ENCODE results near the gene EMD. TPM values are rescaled to one million over a fixed set of nuclear protein-coding genes. Genes with fewer than 3 reads are reported as not detected.

The EMD gene
- total and polyA plus RNA-seq, 2 of the 13 experiments (the other 11 are each of a cell fraction or from before 2014, with no cell fraction given): 14.5 to 14.9 TPM

DNA sequence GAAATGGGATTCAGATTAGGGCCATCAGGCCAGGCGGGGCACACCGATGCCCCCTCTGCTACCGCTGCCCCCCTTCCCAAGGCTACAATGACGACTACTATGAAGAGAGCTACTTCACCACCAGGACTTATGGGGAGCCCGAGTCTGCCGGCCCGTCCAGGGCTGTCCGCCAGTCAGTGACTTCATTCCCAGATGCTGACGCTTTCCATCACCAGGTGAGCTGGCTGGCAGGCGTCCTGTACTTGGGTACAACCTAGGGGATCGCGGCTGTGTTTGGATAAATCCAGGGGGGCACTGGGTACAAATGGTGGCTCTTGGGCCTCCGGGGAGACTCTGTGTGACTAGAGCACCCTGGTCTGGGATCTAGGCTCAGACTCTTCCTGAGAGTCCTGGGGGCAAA lies 1.1 kb downstream of the EMD start:
- peak overlapping the region; percentile 94 for H3K9ac ChIP-seq (ENCODE audit: insufficient read depth, low read depth, low read length)
- H3K36me3 ChIP-seq (replicated peaks in 1 of 2; ENCODE audit: control insufficient read depth in 1 of 2, insufficient read depth in 2 of 2, low read length in 2 of 2): no peaks in the 10 kb centered on the region
- DNase-seq (ENCODE audit: low spot score): no peak
- H3K27me3 ChIP-seq (ENCODE audit: control insufficient read depth in 1 of 2, insufficient read depth in 2 of 2, low read length in 2 of 2): no peaks in the 10 kb centered on the region
- H4K20me1 ChIP-seq (ENCODE audit: insufficient read depth, low read length): no peaks in the 10 kb centered on the region
- H3K79me2 ChIP-seq (ENCODE audit: insufficient read depth, low read length): peaks cover 8% of the 10 kb centered on the region
- CTCF ChIA-PET (ENCODE audit: low intra/inter-chr PET ratio, low total read pairs): no interaction called here
- H3K4me3 ChIP-seq (replicated peaks in 1 of 3; ENCODE audit: insufficient read depth in 1 of 3, low read depth in 2 of 3, low read length in 3 of 3): peak overlapping the region; percentile 72 to 86 (median 76)
- intact Hi-C loops (cut with micrococcal nuclease; ENCODE audit: unreplicated experiment) (no loop called here), in situ Hi-C loops (cut with HindIII; ENCODE audit: extremely low pct_ligation_motif_present, low pct_unique_long_range_greater_than_20kb) (no loop called here)
- peak overlapping the region; percentile 77 for H3K27ac ChIP-seq (ENCODE audit: extremely low read length, insufficient read depth, low read length)
- POLR2A ChIA-PET: no interaction called here
- H2AFZ ChIP-seq (ENCODE audit: low read length): no peak overlapping the region
- H3K4me1 ChIP-seq (ENCODE audit: insufficient read depth, low read length): peaks cover 38% of the 10 kb centered on the region
- H3K4me2 ChIP-seq (ENCODE audit: low read depth, low read length): peak overlapping the region; percentile 83
- no peak for FAIRE-seq
- H3K9me3 ChIP-seq (ENCODE audit: low read length): no peaks in the 10 kb centered on the region
- ATAC-seq: no peak
- WGBS (ENCODE audit: low lambda C conversion rate): no CpG with 5 or more reads among the region's 13 CpGs
- TSS peak; percentile 75 for BruUV-seq (replicated peaks)
- TF ChIP-seq IKZF4 (CRISPR knock-in tag; IDR thresholded peaks at IDR 0.05; ENCODE audit: borderline replicate concordance, low read depth, not compliant biosample characterization) (no peak), ZNF143 (CRISPR knock-in tag; IDR thresholded peaks at IDR 0.05) (no peak), CCAR2 (optimal IDR thresholded peaks at IDR 0.05; ENCODE audit: low read depth, low read length) (no peak), SRSF1 (optimal IDR thresholded peaks at IDR 0.05; ENCODE audit: low read depth, low read length) (no peak), ELF1 (CRISPR knock-in tag; IDR thresholded peaks at IDR 0.05) (no peak), NR2C2 (CRISPR knock-in tag; IDR thresholded peaks at IDR 0.05; ENCODE audit: borderline replicate concordance) (no peak), MYC (CRISPR knock-in tag; IDR thresholded peaks at IDR 0.05; ENCODE audit: borderline replicate concordance) (no peak), NRL (CRISPR knock-in tag; IDR thresholded peaks at IDR 0.05; ENCODE audit: borderline replicate concordance) (no peak), SNAI1 (CRISPR knock-in tag; IDR thresholded peaks at IDR 0.05; ENCODE audit: borderline replicate concordance) (no peak), CEBPB (IDR thresholded peaks at IDR 0.05; ENCODE audit: borderline replicate concordance, low read depth, low read length) (no peak), KDM2A (CRISPR knock-in tag; IDR thresholded peaks at IDR 0.05; ENCODE audit: borderline replicate concordance, low read depth) (no peak)
- TF ChIP-seq, protein P1, sequence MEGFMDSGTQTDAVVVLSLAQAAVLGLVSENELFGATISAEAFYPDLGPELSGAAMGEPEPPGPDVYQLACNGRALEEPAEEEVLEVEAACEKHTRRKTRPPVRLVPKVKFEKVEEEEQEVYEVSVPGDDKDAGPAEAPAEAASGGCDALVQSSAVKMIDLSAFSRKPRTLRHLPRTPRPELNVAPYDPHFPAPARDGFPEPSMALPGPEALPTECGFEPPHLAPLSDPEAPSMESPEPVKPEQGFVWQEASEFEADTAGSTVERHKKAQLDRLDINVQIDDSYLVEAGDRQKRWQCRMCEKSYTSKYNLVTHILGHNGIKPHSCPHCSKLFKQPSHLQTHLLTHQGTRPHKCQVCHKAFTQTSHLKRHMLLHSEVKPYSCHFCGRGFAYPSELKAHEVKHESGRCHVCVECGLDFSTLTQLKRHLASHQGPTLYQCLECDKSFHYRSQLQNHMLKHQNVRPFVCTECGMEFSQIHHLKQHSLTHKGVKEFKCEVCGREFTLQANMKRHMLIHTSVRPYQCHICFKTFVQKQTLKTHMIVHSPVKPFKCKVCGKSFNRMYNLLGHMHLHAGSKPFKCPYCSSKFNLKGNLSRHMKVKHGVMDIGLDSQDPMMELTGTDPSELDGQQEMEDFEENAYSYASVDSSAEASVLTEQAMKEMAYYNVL (CRISPR knock-in tag; IDR thresholded peaks at IDR 0.05; ENCODE audit: borderline replicate concordance): no peak
- TF ChIP-seq, protein P2, sequence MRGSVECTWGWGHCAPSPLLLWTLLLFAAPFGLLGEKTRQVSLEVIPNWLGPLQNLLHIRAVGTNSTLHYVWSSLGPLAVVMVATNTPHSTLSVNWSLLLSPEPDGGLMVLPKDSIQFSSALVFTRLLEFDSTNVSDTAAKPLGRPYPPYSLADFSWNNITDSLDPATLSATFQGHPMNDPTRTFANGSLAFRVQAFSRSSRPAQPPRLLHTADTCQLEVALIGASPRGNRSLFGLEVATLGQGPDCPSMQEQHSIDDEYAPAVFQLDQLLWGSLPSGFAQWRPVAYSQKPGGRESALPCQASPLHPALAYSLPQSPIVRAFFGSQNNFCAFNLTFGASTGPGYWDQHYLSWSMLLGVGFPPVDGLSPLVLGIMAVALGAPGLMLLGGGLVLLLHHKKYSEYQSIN (CRISPR knock-in tag; IDR thresholded peaks at IDR 0.05; ENCODE audit: borderline replicate concordance): no peak
- TF ChIP-seq, protein P3, sequence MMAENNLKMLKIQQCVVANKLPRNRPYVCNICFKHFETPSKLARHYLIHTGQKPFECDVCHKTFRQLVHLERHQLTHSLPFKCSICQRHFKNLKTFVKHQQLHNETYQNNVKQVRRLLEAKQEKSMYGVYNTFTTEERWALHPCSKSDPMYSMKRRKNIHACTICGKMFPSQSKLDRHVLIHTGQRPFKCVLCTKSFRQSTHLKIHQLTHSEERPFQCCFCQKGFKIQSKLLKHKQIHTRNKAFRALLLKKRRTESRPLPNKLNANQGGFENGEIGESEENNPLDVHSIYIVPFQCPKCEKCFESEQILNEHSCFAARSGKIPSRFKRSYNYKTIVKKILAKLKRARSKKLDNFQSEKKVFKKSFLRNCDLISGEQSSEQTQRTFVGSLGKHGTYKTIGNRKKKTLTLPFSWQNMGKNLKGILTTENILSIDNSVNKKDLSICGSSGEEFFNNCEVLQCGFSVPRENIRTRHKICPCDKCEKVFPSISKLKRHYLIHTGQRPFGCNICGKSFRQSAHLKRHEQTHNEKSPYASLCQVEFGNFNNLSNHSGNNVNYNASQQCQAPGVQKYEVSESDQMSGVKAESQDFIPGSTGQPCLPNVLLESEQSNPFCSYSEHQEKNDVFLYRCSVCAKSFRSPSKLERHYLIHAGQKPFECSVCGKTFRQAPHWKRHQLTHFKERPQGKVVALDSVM (CRISPR knock-in tag; IDR thresholded peaks at IDR 0.05): no peak
- TF ChIP-seq, protein P4, sequence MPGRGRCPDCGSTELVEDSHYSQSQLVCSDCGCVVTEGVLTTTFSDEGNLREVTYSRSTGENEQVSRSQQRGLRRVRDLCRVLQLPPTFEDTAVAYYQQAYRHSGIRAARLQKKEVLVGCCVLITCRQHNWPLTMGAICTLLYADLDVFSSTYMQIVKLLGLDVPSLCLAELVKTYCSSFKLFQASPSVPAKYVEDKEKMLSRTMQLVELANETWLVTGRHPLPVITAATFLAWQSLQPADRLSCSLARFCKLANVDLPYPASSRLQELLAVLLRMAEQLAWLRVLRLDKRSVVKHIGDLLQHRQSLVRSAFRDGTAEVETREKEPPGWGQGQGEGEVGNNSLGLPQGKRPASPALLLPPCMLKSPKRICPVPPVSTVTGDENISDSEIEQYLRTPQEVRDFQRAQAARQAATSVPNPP (CRISPR knock-in tag; IDR thresholded peaks at IDR 0.05): no peak
- TF ChIP-seq, protein P5, sequence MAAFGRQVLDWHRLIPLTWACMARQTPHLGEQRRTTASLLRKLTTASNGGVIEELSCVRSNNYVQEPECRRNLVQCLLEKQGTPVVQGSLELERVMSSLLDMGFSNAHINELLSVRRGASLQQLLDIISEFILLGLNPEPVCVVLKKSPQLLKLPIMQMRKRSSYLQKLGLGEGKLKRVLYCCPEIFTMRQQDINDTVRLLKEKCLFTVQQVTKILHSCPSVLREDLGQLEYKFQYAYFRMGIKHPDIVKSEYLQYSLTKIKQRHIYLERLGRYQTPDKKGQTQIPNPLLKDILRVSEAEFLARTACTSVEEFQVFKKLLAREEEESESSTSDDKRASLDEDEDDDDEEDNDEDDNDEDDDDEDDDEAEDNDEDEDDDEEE (CRISPR knock-in tag; IDR thresholded peaks at IDR 0.05): no peak
